ENCODE data around the gene ZNF831.
A peak's percentile ranks its signal among the peaks of the same experiment; 100 is the strongest.

Gene ZNF831

GRCh38 chr20:59179988-59180387 lies 16.4 kb downstream of the ZNF831 start:
- no peak for DNase-seq (ENCODE audit: low read depth, low spot score)

- no peak for DNase-seq (ENCODE audit: low read depth, low spot score)
Observed at GRCh38 chr20:59181936-59182335, 18.3 kb downstream of the ZNF831 start.

DNA sequence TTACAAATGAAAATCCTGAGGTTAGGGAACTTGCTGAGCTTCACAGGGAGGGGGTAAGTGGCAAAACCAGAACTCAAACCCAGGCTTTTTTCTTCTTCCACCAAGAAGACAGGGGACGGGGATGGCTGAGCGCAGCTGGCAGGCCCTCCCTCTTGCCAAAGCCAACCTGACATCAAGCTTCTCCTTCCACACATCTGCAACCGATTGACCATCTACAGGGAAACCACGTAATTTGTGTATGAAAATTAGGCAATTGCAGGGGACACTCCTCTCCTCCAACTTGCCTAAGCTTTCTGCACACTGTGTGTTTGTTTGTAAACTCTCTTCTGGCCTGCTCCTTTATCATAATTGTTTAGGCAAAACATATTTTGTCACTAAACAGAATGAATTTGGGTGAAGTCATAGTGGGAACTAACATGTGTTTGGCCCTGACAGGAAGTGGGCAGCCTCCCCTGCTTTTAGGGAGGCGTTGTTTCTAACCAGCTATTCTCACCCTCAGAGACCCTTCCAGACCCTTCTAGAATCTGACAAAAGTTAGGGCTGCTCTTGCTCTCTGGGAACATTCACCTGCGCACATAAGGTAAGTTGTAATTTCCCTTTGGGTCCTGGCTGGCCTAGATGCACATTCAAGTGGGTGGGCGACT lies 18.9 kb downstream of the ZNF831 start:
- DNase-seq (ENCODE audit: low read depth, low spot score) = no peak

- no peak for DNase-seq (ENCODE audit: low read depth, low spot score)
Observed at GRCh38 chr20:59183751-59184150, 20.1 kb downstream of the ZNF831 start.

GRCh38 chr20:59184880-59185447 lies 21.3 kb downstream of the ZNF831 start:
- no peak for DNase-seq (ENCODE audit: low read depth, low spot score)

DNA sequence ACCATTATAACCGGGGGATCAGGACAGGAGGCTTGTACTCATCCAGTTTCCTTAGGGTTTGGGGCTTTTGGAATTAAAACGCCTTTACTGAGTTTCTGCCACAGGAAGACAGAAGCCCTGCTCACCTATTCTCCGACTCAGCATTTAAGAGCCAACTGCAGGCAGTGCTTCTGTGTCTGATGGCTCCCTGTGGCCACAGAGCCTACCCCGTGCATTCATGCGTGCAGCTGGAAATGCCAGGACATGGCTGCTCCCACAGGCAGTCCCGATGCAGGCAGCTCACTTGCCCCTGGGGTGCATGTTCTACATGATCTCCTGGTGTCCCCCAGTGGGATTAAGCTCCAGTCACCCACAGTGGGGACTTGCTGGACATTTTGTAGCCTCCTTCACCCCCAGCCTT lies 22.2 kb downstream of the ZNF831 start:
- DNase-seq (ENCODE audit: low read depth, low spot score) = no peak

DNA sequence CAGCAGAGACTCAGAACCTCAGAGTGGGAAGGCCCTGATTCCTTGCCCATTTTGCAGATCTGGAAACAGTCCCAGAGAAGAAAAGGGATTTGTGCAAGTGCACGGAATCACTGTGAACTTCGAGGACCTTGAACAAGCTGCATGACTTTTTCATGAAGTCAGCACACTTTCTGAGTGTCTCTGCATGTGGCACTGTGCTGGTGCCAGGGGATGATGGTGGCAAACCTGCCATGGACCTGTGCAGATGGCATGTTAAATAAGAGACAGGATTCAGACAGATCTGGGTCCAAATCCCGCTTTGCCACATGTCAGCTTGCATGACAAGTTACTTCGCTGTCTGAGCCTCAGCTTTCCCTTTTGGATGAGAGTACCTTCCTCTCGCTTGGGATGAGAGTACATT lies 26.8 kb downstream of the ZNF831 start:
- no peak for DNase-seq (ENCODE audit: low read depth, low spot score)

- no peak for DNase-seq (ENCODE audit: low read depth, low spot score)
Observed at GRCh38 chr20:59191036-59191755, 27.6 kb downstream of the ZNF831 start.

GRCh38 chr20:59191756-59192532 lies 28.3 kb downstream of the ZNF831 start:
- no peak for DNase-seq (ENCODE audit: low read depth, low spot score)

DNA sequence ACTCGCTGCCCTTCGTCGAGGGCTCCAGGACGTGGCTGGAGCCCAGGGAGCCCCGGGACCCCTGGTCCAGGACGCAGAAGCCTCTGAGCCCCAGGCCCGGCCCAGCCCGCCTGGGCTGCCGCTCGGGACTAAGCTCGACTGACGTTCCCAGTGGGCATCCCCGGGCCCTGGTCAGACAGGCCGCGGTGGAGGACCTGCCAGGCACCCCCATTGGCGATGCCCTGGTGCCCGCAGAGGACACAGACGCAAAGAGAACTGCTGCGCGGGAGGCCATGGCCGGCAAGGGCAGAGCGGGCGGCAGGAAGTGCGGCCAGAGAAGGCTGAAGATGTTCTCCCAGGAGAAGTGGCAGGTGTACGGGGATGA lies 28.9 kb downstream of the ZNF831 start:
- no peak for DNase-seq (ENCODE audit: low read depth, low spot score)

DNA sequence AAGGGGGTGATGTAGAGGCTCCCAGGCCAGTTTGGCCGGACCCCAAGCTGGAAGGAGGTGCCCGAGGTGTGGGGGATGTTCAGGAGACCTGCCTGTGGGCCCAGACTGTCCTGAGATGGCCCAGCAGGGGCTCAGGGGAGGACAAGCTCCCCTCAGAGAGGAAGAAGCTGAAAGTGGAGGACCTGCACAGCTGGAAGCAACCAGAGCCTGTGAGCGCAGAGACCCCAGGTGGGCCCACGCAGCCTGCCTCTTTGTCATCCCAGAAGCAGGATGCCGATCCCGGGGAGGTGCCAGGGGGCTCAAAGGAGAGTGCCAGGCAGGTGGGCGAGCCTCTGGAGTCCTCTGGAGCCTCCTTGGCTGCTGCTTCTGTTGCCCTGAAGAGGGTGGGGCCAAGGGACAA lies 29.7 kb downstream of the ZNF831 start:
- no peak for DNase-seq (ENCODE audit: low read depth, low spot score)

DNA sequence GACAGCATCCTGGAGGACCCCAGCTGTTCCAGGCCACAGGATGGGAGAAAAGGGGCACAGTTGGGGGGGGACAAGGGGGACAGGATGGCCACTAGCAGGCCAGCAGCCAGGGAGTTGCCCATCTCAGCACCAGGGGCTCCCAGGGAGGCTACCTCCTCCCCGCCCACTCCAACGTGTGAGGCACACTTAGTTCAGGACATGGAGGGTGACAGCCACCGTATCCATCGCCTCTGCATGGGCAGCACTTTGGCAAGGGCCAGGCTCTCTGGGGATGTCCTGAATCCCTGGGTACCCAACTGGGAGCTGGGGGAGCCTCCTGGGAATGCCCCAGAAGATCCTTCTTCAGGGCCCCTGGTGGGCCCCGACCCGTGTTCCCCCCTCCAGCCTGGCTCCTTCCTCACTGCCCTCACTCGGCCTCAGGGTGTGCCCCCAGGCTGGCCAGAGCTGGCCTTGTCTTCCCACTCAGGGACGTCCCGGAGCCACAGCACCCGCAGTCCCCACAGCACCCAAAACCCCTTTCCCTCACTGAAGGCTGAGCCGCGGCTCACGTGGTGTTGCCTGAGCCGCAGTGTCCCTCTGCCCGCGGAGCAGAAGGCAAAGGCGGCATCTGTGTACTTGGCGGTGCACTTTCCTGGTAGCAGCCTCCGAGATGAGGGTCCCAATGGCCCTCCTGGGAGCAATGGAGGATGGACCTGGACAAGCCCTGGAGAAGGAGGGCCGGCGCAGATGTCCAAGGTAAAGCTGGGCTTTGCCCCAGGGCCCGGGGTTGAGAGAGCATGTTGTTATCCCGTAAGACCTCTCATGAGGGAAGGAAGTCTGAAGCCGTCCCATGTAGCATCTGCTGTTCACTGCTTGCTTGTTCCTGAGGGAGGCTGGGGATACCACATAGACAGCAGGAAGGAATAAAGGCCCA lies 30.7 kb downstream of the ZNF831 start:
- DNase-seq (ENCODE audit: low read depth, low spot score) = no peak

DNA sequence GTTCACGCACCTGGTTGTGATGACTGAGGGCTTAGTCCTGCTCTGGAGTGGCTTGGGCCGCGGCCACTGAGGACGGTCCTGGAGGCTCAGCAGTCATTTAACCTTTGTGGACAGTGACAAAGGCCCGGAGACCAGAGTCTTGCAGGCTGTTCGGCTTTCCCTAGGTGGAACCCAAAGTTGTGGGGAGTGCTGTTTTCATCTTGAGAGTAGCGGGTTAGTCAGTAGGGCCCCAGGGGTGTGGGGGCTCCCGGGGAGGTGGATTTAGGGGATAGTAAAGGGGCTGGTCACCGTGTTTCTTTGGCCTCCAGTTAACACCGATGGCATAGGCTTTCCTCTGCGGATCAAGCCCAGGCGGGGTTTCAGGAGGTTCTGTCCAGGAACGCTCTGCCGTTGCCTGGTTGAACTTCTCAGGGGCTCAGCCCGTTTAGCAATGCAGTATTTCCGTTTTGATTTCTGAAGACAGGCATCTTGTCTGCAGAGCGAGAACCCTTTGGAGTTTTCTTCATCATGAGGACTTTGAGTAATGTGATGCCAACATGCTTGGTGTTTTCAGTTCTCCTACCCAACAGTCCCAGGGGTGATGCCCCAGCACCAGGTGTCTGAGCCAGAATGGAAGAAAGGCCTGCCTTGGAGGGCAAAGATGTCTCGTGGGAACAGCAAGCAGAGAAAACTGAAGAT lies 31.8 kb downstream of the ZNF831 start:
- DNase-seq (ENCODE audit: low read depth, low spot score) = no peak

DNA sequence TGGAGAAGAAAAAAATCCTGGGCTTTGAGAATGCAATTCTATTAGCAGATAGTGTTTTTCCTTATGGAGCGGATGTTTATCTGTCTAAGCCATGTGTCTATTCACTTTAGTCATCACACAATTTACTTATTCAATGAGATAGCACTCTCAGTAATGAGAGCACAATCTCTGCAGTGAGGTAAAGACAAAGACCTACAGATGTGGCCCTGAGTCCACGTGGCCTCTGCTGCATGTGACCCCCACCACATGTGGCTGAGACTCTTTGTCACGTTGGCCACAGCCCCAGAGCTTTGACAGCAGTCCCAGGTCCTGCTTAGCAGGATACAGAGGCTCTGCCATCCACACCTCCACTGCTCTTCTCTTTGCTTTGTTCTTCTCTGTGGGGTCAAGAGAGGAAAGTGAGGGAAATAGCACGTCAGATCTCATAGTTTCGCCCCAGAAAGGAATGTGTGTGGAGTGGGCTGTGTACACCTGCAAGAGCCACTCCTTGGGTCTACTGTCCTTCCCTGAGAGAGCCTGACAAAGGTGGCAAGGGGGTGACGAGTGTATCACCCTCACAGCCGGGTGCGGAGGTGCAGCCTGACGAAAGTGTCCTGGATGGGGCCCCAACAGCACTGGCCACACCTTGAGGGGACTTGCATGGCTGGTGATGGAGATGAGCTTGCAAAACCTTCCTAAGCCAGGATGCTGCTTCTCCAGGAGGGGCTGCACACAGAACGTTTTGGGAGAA lies 40.7 kb downstream of the ZNF831 start:
- no peak for DNase-seq (ENCODE audit: low read depth, low spot score)

GRCh38 chr20:59205044-59205443 lies 41.4 kb downstream of the ZNF831 start:
- no peak for DNase-seq (ENCODE audit: low read depth, low spot score)

DNA sequence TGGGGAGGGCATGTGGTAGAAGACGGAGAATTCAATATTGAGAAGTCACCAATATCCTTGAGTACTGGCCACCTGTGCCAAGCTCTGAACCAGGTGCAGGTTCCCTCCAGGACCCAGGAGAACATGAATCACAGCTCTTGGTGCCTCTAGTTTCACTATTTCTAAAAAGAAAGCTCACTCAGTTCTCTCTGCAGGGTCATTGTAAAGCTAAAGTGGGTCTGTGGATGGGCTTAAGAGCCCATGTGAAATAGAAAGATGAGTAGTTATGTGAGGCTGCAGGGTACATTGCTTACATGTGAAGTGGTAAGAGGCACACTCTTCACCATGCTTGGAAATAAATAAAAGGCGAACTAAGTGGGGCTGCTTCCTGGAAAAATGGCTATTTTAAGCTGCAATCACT lies 43.6 kb downstream of the ZNF831 start:
- DNase-seq (ENCODE audit: low read depth, low spot score) = no peak

DNA sequence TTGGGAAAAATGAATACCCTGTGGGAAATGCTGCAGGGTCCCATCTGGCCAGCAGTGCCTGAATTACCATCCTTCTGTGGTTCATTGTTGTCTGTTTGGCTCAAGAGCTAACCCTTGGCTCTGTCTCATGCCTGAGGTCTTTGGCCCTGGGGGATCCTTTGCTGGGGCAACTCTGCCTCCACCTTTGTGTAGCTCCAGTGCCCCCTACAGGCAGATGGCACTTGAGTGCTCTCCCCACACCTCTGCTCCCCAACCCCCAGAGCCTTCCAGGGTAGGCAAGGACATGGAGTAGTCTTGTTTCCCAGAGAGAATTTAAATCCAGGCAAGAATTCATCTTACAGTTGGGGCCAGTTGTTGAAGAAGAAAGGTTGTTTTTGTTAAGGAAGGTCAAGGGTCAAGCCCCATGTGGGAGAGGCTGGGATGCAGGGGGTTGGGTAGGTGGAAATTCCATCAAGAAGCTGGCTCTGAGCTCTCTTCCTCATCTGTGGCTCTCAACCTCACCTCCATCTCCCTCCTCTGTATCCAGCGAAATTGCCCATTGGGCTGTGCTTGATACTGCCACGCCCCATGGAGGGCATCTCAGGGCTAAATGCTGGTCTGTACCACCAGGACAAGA lies 44.2 kb downstream of the ZNF831 start:
- peak; percentile 48 for DNase-seq (ENCODE audit: low read depth, low spot score)

- DNase-seq (ENCODE audit: low read depth, low spot score) = no peak
Observed at GRCh38 chr20:59210186-59210585, 46.6 kb downstream of the ZNF831 start.

GRCh38 chr20:59211208-59211765 lies 47.7 kb downstream of the ZNF831 start:
- no peak for DNase-seq (ENCODE audit: low read depth, low spot score)

Data from iPS DF 19.7 (cell line).